Activated CD8-positive, alpha-beta memory T cell treated with anti-CD3 and anti-CD28 coated beads, Interleukin-2, amount 50 U/mL, for 1 hour (primary cell): ENCODE data around the gene TPRKB.
"Not testable (repeated sequence)": the region's sequence is repeated elsewhere in the genome, so short reads cannot be mapped to it uniquely, and the experiment has no call there.

Source experiments
- DNase-seq: peaks from one replicate; pipeline ENCODE4 v3.0.0-alpha.2; 2020; ENCODE audit errors: extremely low read depth

The TPRKB gene

GRCh38 chr2:73736855-73737779, at the start of gene TPRKB:
Gene TPRKB (minus strand): TSS chr2:73737345. CDS start chr2:73734569, 2,776 bp downstream.
- DNase-seq: peak; percentile 89

GRCh38 chr2:73783883-73784282, 46.7 kb upstream of the TPRKB start, which contains the start of gene C2orf78:
Gene C2orf78 (plus strand): TSS chr2:73784183. CDS start chr2:73784310, 127 bp downstream.
- not testable (repeated sequence) for DNase-seq

GRCh38 chr2:73783402-73783801, 46.3 kb upstream of the TPRKB start:
- DNase-seq: not testable (repeated sequence)

- no peak for DNase-seq
Observed at GRCh38 chr2:73780237-73780582, 43.1 kb upstream of the TPRKB start.

- DNase-seq: peak; percentile 86
Observed at GRCh38 chr2:73779467-73780236, 42.5 kb upstream of the TPRKB start, which contains the start of gene DUSP11. Gene DUSP11 (minus strand): TSS chr2:73780103. CDS start chr2:73779974, 129 bp downstream.

GRCh38 chr2:73778867-73779466, 41.8 kb upstream of the TPRKB start:
- DNase-seq: not testable (repeated sequence)

- no peak for DNase-seq
Observed at GRCh38 chr2:73776869-73777519, 39.8 kb upstream of the TPRKB start.

GRCh38 chr2:73776381-73776780, 39.2 kb upstream of the TPRKB start:
- no peak for DNase-seq

GRCh38 chr2:73772819-73773218, 35.7 kb upstream of the TPRKB start:
- DNase-seq: no peak

GRCh38 chr2:73770725-73771124, 33.6 kb upstream of the TPRKB start:
- DNase-seq: no peak

- DNase-seq: no peak
Observed at GRCh38 chr2:73766994-73767393, 29.8 kb upstream of the TPRKB start.

GRCh38 chr2:73766349-73766748, 29.2 kb upstream of the TPRKB start:
- DNase-seq: no peak

- DNase-seq: no peak
Observed at GRCh38 chr2:73764945-73765344, 27.8 kb upstream of the TPRKB start.

GRCh38 chr2:73762571-73762970, 25.4 kb upstream of the TPRKB start:
- DNase-seq: no peak

- DNase-seq: no peak
Observed at GRCh38 chr2:73759904-73760303, 22.8 kb upstream of the TPRKB start.

- DNase-seq: no peak
Observed at GRCh38 chr2:73759285-73759764, 22.2 kb upstream of the TPRKB start.

GRCh38 chr2:73754332-73754731, 17.2 kb upstream of the TPRKB start:
- DNase-seq: not testable (repeated sequence)

- no peak for DNase-seq
Observed at GRCh38 chr2:73749314-73749713, 12.2 kb upstream of the TPRKB start.

- no peak for DNase-seq
Observed at GRCh38 chr2:73746877-73747208, 9.7 kb upstream of the TPRKB start.

GRCh38 chr2:73746015-73746876, 9.1 kb upstream of the TPRKB start:
- DNase-seq: no peak

- DNase-seq: no peak
Observed at GRCh38 chr2:73740767-73741166, 3.6 kb upstream of the TPRKB start.
